Psoas muscle (tissue), 8 donors: ENCODE data around the gene SFI1. TPM values are rescaled to one million over a fixed set of nuclear protein-coding genes. Genes with fewer than 3 reads are reported as not detected.

Experiments used
- ATAC-seq, 4 donors: fragments of 200-7000 bp; cut with Tn5 transposase; one replicate each; pipeline ENCODE4 v1.9.1; 2020; ENCODE audit warnings: moderate library complexity in 3 of 4, mild to moderate bottlenecking in 2 of 4
- DNase-seq, 2 donors: peaks; one replicate each; pipeline ENCODE4 v3.0.0-alpha.2; 2020
- H3K27ac ChIP-seq: fragments of 200-600 bp; one replicate; pipeline ENCODE4 v1.8.0; 2022
- H3K27me3 ChIP-seq, 3 donors: fragments of 200-600 bp in 1 of 3; one replicate each; pipeline versions ENCODE4 v1.6.1 to v1.8.0; 2013 to 2022; ENCODE audit warnings: low read length in 2 of 3, mild to moderate bottlenecking in 2 of 3, moderate library complexity in 1 of 3; ENCODE audit not compliant: insufficient read depth in 3 of 3
- H3K36me3 ChIP-seq, 2 donors: fragments of 200-600 bp in 1 of 2; one replicate each; pipeline versions ENCODE4 v1.6.1 to v1.8.0; 2013 to 2022; ENCODE audit warnings: low read depth in 1 of 2, mild to moderate bottlenecking in 1 of 2, moderate library complexity in 1 of 2; ENCODE audit not compliant: insufficient read depth in 1 of 2
- H3K4me1 ChIP-seq: fragments of 200-600 bp; one replicate; pipeline ENCODE4 v1.8.0; 2022
- H3K4me3 ChIP-seq: fragments of 200-600 bp; one replicate; pipeline ENCODE4 v1.8.0; 2022; ENCODE audit warnings: mild to moderate bottlenecking
- H3K9me3 ChIP-seq: fragments of 200-600 bp; one replicate; pipeline ENCODE4 v1.8.0; 2022
- WGBS, 3 donors: extraction: QIAGEN DNeasy Blood & Tissue Kit; methylation state at CpG; one replicate each; pipeline versions ENCODE4 v1.1.6 to v1.1.7; 2013; 5-methylcytosine and 5-hydroxymethylcytosine counted together
- intact Hi-C, 2 donors: fragments of 100-400 bp; cut with DNase I; formaldehyde crosslinking; loops; one replicate each; pipeline versions ENCODE4 v1.11.0 to v1.14.2; 2022
- polyA plus RNA-seq, 3 donors: library from polyadenylated mRNA; stranded (reverse); fragments of 200-250 nt; gene quantifications; one replicate each; pipeline ENCODE4 v1.2.3, GENCODE V29; 2013
- total RNA-seq, 4 donors: library from RNA; stranded (reverse); fragmentation: NEBNext Ultra II Directional in 2 of 4; extraction: Animal tissue kit (Norgen Biotek cat#: 25700) in 2 of 4; gene quantifications; one replicate each; pipeline versions ENCODE4 v1.2.1 to v1.2.4, GENCODE V29; 2021 to 2023
- TF ChIP-seq, protein P1 (sequence below): fragments of 200-600 bp; IDR thresholded peaks from one replicate; pipeline ENCODE4 v1.8.0; 2022; ENCODE audit warnings: antibody characterized with exemption
- donor health status: healthy with polysubstance abuse.
- donor health status: DM: no; HTN: no; CAD: no; lungs with moderate emphysema.
- donor health status: Bipolar disorder and iron deficiency.
- donor health status: healthy.
- donor health status: DM: yes; HTN: yes; CAD: no.
- donor health status: DM: no; HTN: no; CAD: no.
- donor health status: DM: no; HTN: no; CAD: no.
- donor health status: DM: yes; HTN: yes; CAD: no.

Gene SFI1
- total and polyA plus RNA-seq, 7 donors: 1.5 to 8.6 (median 3.9) TPM

GRCh38 chr22:31604137-31604705 lies 107.9 kb downstream of the SFI1 start:
- ATAC-seq: no peak

GRCh38 chr22:31604746-31605705 lies 108.7 kb downstream of the SFI1 start:
- no peaks in the 10 kb centered on the region for H3K27me3 ChIP-seq
- WGBS, 3 donors: 87 to 88% (median 87%) methylated on average over 17 of the region's 17 CpGs
- no peak overlapping the region for H3K27ac ChIP-seq
- H3K4me3 ChIP-seq: no peak overlapping the region
- ATAC-seq: no peak
- H3K36me3 ChIP-seq: peaks cover 0 to 3% of the 10 kb centered on the region in 2 donors
- intact Hi-C loops: no loop called here
- no peaks in the 10 kb centered on the region for H3K4me1 ChIP-seq
- DNase-seq: no peak
- TF ChIP-seq, protein P1, sequence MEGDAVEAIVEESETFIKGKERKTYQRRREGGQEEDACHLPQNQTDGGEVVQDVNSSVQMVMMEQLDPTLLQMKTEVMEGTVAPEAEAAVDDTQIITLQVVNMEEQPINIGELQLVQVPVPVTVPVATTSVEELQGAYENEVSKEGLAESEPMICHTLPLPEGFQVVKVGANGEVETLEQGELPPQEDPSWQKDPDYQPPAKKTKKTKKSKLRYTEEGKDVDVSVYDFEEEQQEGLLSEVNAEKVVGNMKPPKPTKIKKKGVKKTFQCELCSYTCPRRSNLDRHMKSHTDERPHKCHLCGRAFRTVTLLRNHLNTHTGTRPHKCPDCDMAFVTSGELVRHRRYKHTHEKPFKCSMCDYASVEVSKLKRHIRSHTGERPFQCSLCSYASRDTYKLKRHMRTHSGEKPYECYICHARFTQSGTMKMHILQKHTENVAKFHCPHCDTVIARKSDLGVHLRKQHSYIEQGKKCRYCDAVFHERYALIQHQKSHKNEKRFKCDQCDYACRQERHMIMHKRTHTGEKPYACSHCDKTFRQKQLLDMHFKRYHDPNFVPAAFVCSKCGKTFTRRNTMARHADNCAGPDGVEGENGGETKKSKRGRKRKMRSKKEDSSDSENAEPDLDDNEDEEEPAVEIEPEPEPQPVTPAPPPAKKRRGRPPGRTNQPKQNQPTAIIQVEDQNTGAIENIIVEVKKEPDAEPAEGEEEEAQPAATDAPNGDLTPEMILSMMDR: no peak
- no peaks in the 10 kb centered on the region for H3K9me3 ChIP-seq

More at GRCh38 chr22:31604137-31604705, 107.9 kb downstream of the SFI1 start:
- Histone ChIP-seq H3K9me3 (no peaks in the 10 kb centered on the region), H3K36me3 (peaks cover 0 to 3% of the 10 kb centered on the region in 2 donors), H3K4me1 (no peaks in the 10 kb centered on the region), H3K27me3 (no peaks in the 10 kb centered on the region), H3K4me3 (no peak overlapping the region), H3K27ac (no peak overlapping the region)
- no peak for DNase-seq
- WGBS, 3 donors: 91 to 93% (median 93%) methylated on average over 14 of the region's 14 CpGs
- TF ChIP-seq, protein P1: no peak
- intact Hi-C loops: no loop called here

GRCh38 chr22:31605851-31606585 lies 109.7 kb downstream of the SFI1 start:
- H3K27ac ChIP-seq: no peak overlapping the region
- no peak for DNase-seq
- TF ChIP-seq, protein P1: no peak
- no peaks in the 10 kb centered on the region for H3K9me3 ChIP-seq
- intact Hi-C loops: no loop called here
- no peaks in the 10 kb centered on the region for H3K4me1 ChIP-seq
- H3K4me3 ChIP-seq: no peak overlapping the region
- ATAC-seq: no peak
- peaks cover 0 to 3% of the 10 kb centered on the region in 2 donors for H3K36me3 ChIP-seq
- no peaks in the 10 kb centered on the region for H3K27me3 ChIP-seq
- WGBS, 3 donors: 87 to 98% (median 91%) methylated on average over 9 of the region's 9 CpGs

DNA sequence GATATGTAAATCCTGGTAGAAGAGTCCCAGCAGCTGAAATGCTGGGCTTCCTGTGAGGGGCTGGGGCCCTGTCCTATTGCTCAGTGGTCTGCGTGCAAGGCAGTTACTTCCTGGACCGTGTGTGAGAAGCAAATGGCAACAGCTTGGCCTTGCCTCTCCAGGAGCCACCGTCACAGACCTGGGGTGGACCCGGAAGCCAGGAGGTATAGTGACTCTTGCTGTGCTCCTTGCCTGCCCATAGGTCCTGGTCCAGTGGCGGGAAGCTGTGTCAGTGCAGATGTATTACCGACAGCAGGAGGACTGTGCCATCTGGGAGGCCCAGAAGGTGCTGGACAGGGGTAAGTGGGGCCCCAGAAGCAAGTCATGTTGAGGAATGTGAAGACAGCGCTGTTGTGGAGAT lies 111.4 kb downstream of the SFI1 start:
- no peak for DNase-seq
- Histone ChIP-seq H3K27ac (no peak overlapping the region), H3K4me1 (no peaks in the 10 kb centered on the region), H3K4me3 (no peak overlapping the region), H3K27me3 (no peaks in the 10 kb centered on the region), H3K9me3 (no peaks in the 10 kb centered on the region), H3K36me3 (no peaks in the 10 kb centered on the region)
- TF ChIP-seq, protein P1: no peak
- 91 to 92% (median 92%) methylated on average over 7 of the region's 7 CpGs for WGBS, 3 donors
- intact Hi-C loops: no loop called here
- no peak for ATAC-seq
